ENCODE data around the gene AGBL4.

DNA sequence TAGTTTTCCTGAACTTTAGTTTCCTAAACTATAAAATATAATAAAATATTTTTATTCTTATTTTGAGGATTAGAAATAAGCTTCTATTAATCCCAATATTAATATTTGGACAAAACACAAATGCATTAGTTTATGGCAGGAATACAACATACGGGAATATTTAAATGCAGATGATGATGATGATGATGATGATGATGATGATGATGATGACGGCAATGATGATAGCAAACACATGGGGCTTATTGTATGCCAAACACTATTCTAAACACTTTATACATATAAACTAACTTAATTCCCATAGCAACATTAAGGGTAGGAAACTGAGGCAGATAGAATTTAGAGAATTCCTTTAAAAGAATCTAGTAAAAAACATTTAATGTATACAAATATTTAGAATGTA, 705.5 kb downstream of the AGBL4 start:
- TF ChIP-seq POLR2AphosphoS5 (IDR thresholded peaks at IDR 0.05; ENCODE audit: borderline replicate concordance, low read depth, low read length), result no peak
- no peak for TF ChIP-seq EZH2 (IDR thresholded peaks at IDR 0.05)
- no peak for TF ChIP-seq FOXP2 (optimal IDR thresholded peaks at IDR 0.05; ENCODE audit: control extremely low read depth, extremely low read length, insufficient read depth)

Measured in SK-N-MC (cell line).